GM12878 (cell line): ENCODE data around the gene PLEKHF1. TPM values are rescaled to one million over a fixed set of nuclear protein-coding genes. Genes with fewer than 3 reads are reported as not detected.

Source experiments
- CBX3 ChIP-seq: fragments of 200-600 bp; sonication (generic); IDR thresholded peaks from 2 replicates; pipeline ENCODE4 v1.6.1; 2016; ENCODE audit warnings: low read depth, borderline replicate concordance
- CEBPZ ChIP-seq: fragments of 150-350 bp; IDR thresholded peaks from 2 replicates; pipeline ENCODE4 v1.6.1; 2016; ENCODE audit warnings: low read depth, low read length
- CREB1 ChIP-seq: IDR thresholded peaks from 2 replicates; pipeline ENCODE4 v1.6.1; 2012; ENCODE audit warnings: low read depth, mild to moderate bottlenecking, inconsistent platforms
- CTCF ChIP-seq, 3 experiments: IDR thresholded peaks in 2 of 3; conservative IDR thresholded peaks in 1 of 3; 2 replicates each; pipeline ENCODE4 v1.5.1; 2011; ENCODE audit warnings: low read depth in 3 of 3, low read length in 3 of 3, mild to moderate bottlenecking in 3 of 3, control low read depth in 2 of 3, moderate library complexity in 2 of 3, inconsistent platforms in 1 of 3, mixed read lengths in 1 of 3; ENCODE audit not compliant: control insufficient read depth in 2 of 3, insufficient read depth in 1 of 3; ENCODE audit errors: extremely low read depth in 1 of 3
- JUNB ChIP-seq: IDR thresholded peaks from 2 replicates; pipeline ENCODE4 v1.6.1; 2016; ENCODE audit warnings: antibody characterized with exemption, mild to moderate bottlenecking
- NFYA ChIP-seq: IDR thresholded peaks from 2 replicates; pipeline ENCODE4 v1.6.1; 2011; ENCODE audit warnings: low read depth, mild to moderate bottlenecking, low read length, improper control_type of control experiment, borderline replicate concordance
- NFYB ChIP-seq: IDR thresholded peaks from 2 replicates; pipeline ENCODE4 v1.6.1; 2011; ENCODE audit warnings: low read depth, mild to moderate bottlenecking, low read length, improper control_type of control experiment, moderate library complexity; ENCODE audit not compliant: insufficient read depth
- NR2C1 ChIP-seq: fragments of 450-650 bp; IDR thresholded peaks from 2 replicates; pipeline ENCODE4 v1.6.1; 2017; ENCODE audit warnings: antibody characterized with exemption, mild to moderate bottlenecking, moderate library complexity
- STAT1 ChIP-seq: fragments of 450-650 bp; conservative IDR thresholded peaks from 2 replicates; pipeline ENCODE4 v1.6.1; 2014; ENCODE audit warnings: antibody characterized with exemption, mild to moderate bottlenecking
- TCF12 ChIP-seq: IDR thresholded peaks from 2 replicates; pipeline ENCODE4 v1.6.1; 2011; ENCODE audit warnings: low read depth, mild to moderate bottlenecking, low read length
- polyA plus RNA-seq, 11 experiments: library from polyadenylated mRNA; depleted of rRNA in 4 of 11; unstranded in 6 of 11; stranded (reverse) in 5 of 11; fragments of >200 nt; fragmentation: Nextera tagmentation in 4 of 11; fragmentation: Illumina TruSeq in 1 of 11; extraction: Ambion mirVana in 4 of 11; extraction: Trizol in 1 of 11; gene quantifications; 1 replicate in 1 of 11; 2 replicates in 10 of 11; pipeline versions ENCODE4 v1.2.1 to v1.2.3, GENCODE V29; 2011 to 2016; ENCODE audit warnings: inconsistent platforms in 2 of 11, missing spikeins in 2 of 11, low read depth in 1 of 11
- total RNA-seq, 4 experiments: library from RNA; depleted of rRNA in 3 of 4; stranded (reverse); fragments of >200 nt in 3 of 4; fragmentation: Illumina TruSeq in 1 of 4; extraction: Trizol in 1 of 4; gene quantifications; 2 replicates each; pipeline versions ENCODE4 v1.2.1 to v1.2.3, GENCODE V29; 2013 to 2021
- TF ChIP-seq, protein P1 (sequence below): fragments of 450-650 bp; formaldehyde crosslinking; IDR thresholded peaks from 2 replicates; pipeline ENCODE4 v1.4.0; 2020; ENCODE audit warnings: mild to moderate bottlenecking, moderate library complexity

PLEKHF1 gene
- total and polyA plus RNA-seq, 10 of the 15 experiments (the other 5 are each of a cell fraction or from before 2014, with no cell fraction given): 0.10 to 20.3 (median 15.3) TPM

- TF ChIP-seq CTCF (IDR thresholded peaks at IDR 0.05 in 2 of 3, conservative IDR thresholded peaks at IDR 0.05 in 1 of 3; ENCODE audit: control insufficient read depth in 2 of 3, extremely low read depth in 1 of 3, insufficient read depth in 1 of 3, low read depth in 3 of 3, low read length in 3 of 3) (no peak), NFYA (no peak), STAT1 (no peak), CEBPZ (no peak), JUNB (no peak), CBX3 (no peak), CREB1 (no peak), NFYB (no peak), NR2C1 (no peak), TCF12 (no peak)
- TF ChIP-seq, protein P1, sequence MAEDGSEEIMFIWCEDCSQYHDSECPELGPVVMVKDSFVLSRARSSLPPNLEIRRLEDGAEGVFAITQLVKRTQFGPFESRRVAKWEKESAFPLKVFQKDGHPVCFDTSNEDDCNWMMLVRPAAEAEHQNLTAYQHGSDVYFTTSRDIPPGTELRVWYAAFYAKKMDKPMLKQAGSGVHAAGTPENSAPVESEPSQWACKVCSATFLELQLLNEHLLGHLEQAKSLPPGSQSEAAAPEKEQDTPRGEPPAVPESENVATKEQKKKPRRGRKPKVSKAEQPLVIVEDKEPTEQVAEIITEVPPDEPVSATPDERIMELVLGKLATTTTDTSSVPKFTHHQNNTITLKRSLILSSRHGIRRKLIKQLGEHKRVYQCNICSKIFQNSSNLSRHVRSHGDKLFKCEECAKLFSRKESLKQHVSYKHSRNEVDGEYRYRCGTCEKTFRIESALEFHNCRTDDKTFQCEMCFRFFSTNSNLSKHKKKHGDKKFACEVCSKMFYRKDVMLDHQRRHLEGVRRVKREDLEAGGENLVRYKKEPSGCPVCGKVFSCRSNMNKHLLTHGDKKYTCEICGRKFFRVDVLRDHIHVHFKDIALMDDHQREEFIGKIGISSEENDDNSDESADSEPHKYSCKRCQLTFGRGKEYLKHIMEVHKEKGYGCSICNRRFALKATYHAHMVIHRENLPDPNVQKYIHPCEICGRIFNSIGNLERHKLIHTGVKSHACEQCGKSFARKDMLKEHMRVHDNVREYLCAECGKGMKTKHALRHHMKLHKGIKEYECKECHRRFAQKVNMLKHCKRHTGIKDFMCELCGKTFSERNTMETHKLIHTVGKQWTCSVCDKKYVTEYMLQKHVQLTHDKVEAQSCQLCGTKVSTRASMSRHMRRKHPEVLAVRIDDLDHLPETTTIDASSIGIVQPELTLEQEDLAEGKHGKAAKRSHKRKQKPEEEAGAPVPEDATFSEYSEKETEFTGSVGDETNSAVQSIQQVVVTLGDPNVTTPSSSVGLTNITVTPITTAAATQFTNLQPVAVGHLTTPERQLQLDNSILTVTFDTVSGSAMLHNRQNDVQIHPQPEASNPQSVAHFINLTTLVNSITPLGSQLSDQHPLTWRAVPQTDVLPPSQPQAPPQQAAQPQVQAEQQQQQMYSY (CRISPR knock-in tag): no peak
Measured at GRCh38 chr19:29639086-29639485, 26.2 kb upstream of the PLEKHF1 start (continued).
